ENCODE data around the gene B4GALT5.
"Not testable (repeated sequence)": the region's sequence is repeated elsewhere in the genome, so short reads cannot be mapped to it uniquely, and the experiment has no call there.

B4GALT5 gene

DNA sequence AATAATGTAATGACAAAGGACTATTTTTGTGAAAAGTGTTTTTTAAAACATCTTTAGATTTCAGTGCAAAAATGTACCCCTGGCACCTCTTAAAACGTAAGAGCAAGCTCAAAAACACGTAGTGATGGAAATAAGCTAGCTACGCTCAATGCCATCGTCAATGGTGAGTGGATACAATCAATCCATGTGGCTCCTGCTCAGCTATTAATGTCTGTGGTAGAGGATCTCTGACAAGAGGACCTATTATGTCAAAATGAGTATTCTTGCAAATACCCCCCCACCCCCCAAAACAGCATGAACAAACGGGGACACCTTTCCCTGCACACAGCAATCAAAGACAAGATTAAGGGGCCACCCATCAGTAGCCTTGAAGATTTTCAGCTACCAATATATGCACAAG, 80.7 kb downstream of the B4GALT5 start:
- Mint-ChIP-seq H3K27me3 (no peaks in the 10 kb centered on the region), H3K4me3 (no peak overlapping the region), H3K27ac (ENCODE audit: low read depth) (no peak overlapping the region), H3K36me3 (ENCODE audit: insufficient read depth) (peaks cover 21% of the 10 kb centered on the region), H3K9me3 (no peaks in the 10 kb centered on the region), H3K4me1 (peaks cover 17% of the 10 kb centered on the region)
- DNase-seq (ENCODE audit: low spot score in 2 of 2) (no peak), ATAC-seq (replicated peaks; ENCODE audit: extremely low read depth, poor library complexity, severe bottlenecking) (no peak)

DNA sequence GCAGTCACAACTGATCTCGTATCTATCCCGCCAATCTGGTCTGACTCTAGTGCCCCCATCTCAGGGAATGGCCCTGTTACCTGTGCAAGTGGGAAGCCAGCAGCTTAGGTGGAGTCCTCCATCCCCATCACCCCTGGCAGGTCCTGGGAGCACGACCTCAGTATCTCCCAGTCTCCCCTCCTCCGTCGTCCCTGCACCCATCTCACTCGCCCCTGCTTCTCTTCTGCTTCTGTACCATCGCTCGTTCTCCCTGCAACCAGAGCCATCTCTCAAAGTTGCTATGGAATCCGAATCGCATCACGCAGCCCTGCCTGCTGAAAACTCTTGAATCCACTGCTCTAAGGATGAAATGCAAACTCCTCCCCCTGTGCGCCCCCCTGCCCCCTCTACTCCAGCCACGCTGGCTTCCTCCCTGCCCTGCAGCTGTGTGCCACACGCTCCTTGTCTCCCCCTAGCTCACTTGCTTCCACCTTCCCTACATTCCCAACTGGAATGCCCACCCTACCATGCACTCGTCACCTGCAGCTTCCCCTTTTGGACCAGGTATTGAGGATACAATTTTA, 81.7 kb downstream of the B4GALT5 start:
- no peaks in the 10 kb centered on the region for H3K27me3 Mint-ChIP-seq
- no peak for DNase-seq (ENCODE audit: low spot score in 2 of 2)
- peak overlapping the region; percentile 32 for H3K27ac Mint-ChIP-seq (ENCODE audit: low read depth)
- no peak for ATAC-seq (replicated peaks; ENCODE audit: extremely low read depth, poor library complexity, severe bottlenecking)
- H3K36me3 Mint-ChIP-seq (ENCODE audit: insufficient read depth), result peaks cover 19% of the 10 kb centered on the region
- H3K9me3 Mint-ChIP-seq, result no peaks in the 10 kb centered on the region
- H3K4me3 Mint-ChIP-seq, result no peak overlapping the region
- H3K4me1 Mint-ChIP-seq, result peaks cover 17% of the 10 kb centered on the region

DNA sequence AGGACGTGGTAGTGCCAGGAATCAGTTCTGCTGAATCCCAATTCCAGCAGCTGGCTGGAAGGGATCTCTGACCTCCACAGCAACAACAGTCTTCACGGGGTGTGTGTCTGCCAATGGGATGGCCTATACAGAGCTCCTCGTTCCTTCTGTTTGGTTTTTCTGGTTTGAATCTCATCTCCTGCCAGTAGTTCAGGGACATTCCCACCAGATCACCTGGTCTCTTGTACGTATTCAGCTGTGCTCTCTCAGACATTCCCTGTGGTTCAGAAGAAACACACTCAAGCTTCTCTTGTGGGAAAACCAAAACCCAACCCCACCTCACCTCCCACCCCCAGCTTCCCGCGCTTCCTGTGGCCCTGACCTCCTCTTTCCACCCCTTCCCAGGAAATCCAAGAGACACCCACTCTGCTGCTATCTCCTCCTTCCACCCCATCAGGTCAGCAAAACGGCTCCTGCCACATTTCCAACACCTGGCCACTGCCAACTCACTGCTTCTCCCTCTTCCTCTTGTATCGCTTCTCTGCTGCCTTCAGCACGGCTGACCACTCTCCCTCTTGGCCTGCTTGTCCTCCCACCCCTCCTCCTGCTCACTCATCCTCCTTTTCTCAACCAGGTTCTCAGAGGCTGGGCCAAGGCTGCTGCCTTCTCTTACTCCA, 82.5 kb downstream of the B4GALT5 start:
- Mint-ChIP-seq H3K36me3 (ENCODE audit: insufficient read depth) (peaks cover 14% of the 10 kb centered on the region), H3K27me3 (no peaks in the 10 kb centered on the region), H3K4me3 (no peak overlapping the region), H3K4me1 (peaks cover 17% of the 10 kb centered on the region), H3K27ac (ENCODE audit: low read depth) (peak overlapping the region; percentile 32), H3K9me3 (no peaks in the 10 kb centered on the region)
- no peak for DNase-seq (ENCODE audit: low spot score in 2 of 2)
- ATAC-seq (replicated peaks; ENCODE audit: extremely low read depth, poor library complexity, severe bottlenecking), result no peak

DNA sequence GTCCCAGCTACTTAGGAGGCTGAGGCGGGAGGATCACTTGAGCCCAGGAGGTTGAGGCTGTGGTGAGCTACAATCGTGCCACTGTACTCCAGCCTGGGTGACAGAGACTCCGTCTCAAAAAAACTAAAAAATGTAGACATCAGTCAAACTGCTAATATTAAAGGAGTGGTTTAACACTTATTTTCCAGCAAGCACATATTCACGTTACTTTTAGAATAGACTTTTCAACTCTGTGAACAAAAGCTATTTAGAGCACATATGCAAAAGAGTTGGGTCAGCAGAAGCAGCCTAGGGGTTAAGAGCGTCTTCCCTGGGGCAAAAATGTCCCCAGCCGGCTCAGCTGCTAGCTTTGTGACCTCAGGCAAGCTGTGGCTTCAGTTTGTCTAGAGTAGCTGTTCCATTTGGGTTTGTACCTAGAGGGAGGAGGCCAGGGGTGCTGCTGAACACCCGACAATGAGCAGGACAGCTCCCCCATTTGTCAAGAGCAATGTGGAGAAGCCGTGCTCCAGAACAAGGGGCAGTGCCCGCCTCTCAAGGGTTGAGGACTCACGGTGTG, 83.2 kb downstream of the B4GALT5 start:
- H3K4me1 Mint-ChIP-seq, result peaks cover 12% of the 10 kb centered on the region
- ATAC-seq (replicated peaks; ENCODE audit: extremely low read depth, poor library complexity, severe bottlenecking), result no peak
- no peaks in the 10 kb centered on the region for H3K27me3 Mint-ChIP-seq
- no peak overlapping the region for H3K4me3 Mint-ChIP-seq
- peaks cover 8% of the 10 kb centered on the region for H3K36me3 Mint-ChIP-seq (ENCODE audit: insufficient read depth)
- no peak overlapping the region for H3K27ac Mint-ChIP-seq (ENCODE audit: low read depth)
- DNase-seq (ENCODE audit: low spot score in 2 of 2), result no peak
- no peaks in the 10 kb centered on the region for H3K9me3 Mint-ChIP-seq

DNA sequence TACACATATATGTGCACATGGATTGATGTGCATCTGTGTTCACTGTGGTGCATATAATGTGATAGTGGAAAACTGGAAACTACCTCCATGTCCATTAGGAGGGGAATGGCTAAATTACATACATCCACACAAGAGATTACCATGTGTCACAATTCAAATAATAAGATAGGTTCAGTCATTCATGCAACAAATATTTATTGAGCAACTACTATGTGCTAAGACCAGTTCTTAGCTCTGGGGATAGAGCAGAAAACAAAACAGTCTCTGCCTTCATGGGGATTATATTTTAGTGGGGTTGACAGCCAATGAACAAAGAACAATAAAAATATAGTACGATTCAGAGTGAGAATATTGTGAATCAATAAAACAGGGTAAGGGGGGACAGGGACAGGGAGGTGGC, 84.1 kb downstream of the B4GALT5 start:
- no peaks in the 10 kb centered on the region for H3K9me3 Mint-ChIP-seq
- no peaks in the 10 kb centered on the region for H3K27me3 Mint-ChIP-seq
- no peak overlapping the region for H3K4me3 Mint-ChIP-seq
- ATAC-seq (replicated peaks; ENCODE audit: extremely low read depth, poor library complexity, severe bottlenecking), result no peak
- no peak for DNase-seq (ENCODE audit: low spot score in 2 of 2)
- peaks cover 12% of the 10 kb centered on the region for H3K4me1 Mint-ChIP-seq
- no peak overlapping the region for H3K27ac Mint-ChIP-seq (ENCODE audit: low read depth)
- peaks cover 5% of the 10 kb centered on the region for H3K36me3 Mint-ChIP-seq (ENCODE audit: insufficient read depth)

DNA sequence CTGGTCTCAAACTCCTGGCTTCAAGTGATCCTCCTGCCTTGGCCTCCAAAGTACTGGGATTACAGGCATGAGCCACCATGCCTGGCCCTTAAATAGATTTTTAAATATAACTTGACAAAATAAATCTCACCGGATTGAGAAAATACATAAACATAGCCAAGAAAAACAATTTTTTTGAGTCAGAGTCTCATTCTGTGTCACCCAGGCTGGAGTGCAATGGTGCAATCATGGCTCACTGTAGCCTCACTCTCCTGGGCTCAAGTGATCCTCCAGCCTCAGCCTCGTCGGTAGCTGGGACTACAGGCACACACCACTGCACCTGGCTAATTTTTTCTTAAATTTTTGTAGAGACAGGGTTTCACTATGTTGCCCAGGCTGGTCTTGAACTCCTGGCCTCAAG, 85.4 kb downstream of the B4GALT5 start:
- H3K27ac Mint-ChIP-seq (ENCODE audit: low read depth); H3K9me3 Mint-ChIP-seq; H3K36me3 Mint-ChIP-seq (ENCODE audit: insufficient read depth); ATAC-seq (replicated peaks; ENCODE audit: extremely low read depth, poor library complexity, severe bottlenecking); H3K27me3 Mint-ChIP-seq; DNase-seq (ENCODE audit: low spot score in 2 of 2); H3K4me3 Mint-ChIP-seq: not testable (repeated sequence)
- H3K4me1 Mint-ChIP-seq, result peaks cover 12% of the 10 kb centered on the region

DNA sequence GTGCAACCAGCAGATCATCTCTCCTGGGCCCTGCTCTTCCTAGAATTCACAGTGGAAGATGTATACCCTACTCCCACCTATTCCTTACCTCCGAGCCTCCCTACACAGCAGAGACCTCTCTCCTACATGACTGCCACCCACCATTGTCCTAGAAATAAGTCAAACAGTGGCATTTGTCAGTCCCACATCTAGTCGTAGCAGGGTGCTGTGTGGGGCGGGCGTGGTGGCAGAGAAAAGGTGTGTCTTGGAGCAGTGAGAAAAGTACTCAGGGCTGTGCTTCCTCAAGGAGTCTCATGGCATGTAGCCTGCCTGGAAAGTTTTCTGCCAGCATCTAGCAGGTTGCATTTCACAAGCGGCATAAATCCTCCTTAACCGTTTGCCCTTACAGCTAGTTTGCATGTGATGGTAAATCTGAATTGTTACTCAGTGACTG, 86.3 kb downstream of the B4GALT5 start:
- Mint-ChIP-seq H3K4me3 (no peak overlapping the region), H3K9me3 (no peaks in the 10 kb centered on the region), H3K27me3 (no peaks in the 10 kb centered on the region), H3K4me1 (peaks cover 11% of the 10 kb centered on the region), H3K27ac (ENCODE audit: low read depth) (no peak overlapping the region), H3K36me3 (ENCODE audit: insufficient read depth) (no peaks in the 10 kb centered on the region)
- ATAC-seq (replicated peaks; ENCODE audit: extremely low read depth, poor library complexity, severe bottlenecking), result no peak
- no peak for DNase-seq (ENCODE audit: low spot score in 2 of 2)

DNA sequence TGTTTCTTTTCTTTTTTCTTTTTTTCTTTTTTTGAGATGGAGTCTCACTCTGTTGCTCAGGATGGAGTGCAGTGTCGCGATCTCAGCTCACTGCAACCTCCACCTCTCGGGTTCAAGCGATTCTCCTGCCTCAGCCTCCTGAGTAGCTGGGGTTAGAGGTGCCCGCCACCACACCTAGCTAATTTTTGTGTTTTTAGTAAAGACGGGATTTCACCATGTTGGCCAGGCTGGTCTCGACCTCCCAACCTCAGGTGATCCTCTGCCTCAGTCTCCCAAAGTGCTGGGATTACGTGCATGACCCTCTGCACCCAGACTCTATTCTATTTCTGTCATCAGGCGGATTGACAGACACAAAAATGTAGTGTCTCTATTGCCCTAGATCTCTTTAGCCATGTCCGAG, 88.7 kb downstream of the B4GALT5 start:
- H3K4me1 Mint-ChIP-seq; H3K27me3 Mint-ChIP-seq; DNase-seq (ENCODE audit: low spot score in 2 of 2); H3K4me3 Mint-ChIP-seq; H3K9me3 Mint-ChIP-seq; H3K36me3 Mint-ChIP-seq (ENCODE audit: insufficient read depth); H3K27ac Mint-ChIP-seq (ENCODE audit: low read depth); ATAC-seq (replicated peaks; ENCODE audit: extremely low read depth, poor library complexity, severe bottlenecking): not testable (repeated sequence)

DNA sequence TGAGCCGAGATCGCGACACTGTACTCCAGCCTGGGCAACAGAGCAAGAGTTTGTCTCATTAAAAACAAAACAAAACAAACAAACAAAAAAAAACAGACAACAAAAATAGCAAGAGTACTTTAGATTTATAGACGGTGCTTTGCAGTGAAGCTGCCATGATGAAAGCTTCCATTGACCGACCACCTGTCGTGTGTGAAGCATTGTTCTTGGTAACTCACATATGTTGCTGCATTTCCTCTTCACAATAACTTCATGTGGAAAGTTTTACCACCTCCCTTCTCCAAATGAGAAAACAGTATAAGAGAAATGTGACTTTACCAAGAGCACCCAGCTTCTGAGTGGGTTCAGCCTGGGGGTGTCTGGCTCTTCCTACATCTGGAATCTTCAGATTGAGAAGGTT, 89.4 kb downstream of the B4GALT5 start:
- Mint-ChIP-seq H3K36me3 (ENCODE audit: insufficient read depth) (peaks cover 1% of the 10 kb centered on the region), H3K27ac (ENCODE audit: low read depth) (no peak overlapping the region), H3K9me3 (no peaks in the 10 kb centered on the region), H3K27me3 (no peaks in the 10 kb centered on the region), H3K4me1 (no peaks in the 10 kb centered on the region), H3K4me3 (no peak overlapping the region)
- DNase-seq (ENCODE audit: low spot score in 2 of 2) (no peak), ATAC-seq (replicated peaks; ENCODE audit: extremely low read depth, poor library complexity, severe bottlenecking) (no peak)

DNA sequence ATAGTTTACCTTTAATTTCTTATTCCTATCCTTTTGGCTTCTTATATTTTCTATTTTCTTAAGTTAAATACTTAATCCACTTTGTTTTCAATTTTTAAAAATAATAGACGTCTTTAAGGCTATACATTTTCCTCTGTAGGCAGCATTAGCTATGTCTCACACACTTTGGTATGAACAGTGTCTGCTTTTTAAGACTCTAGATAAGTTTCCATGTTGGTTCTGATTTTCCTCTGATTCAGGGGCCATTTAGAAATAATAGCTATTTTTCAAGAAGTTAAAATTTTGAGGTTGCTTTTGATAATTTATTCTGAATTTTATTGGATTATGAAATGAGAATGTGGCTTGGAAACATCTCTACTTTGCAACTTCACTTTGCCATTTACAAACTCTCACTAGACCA, 91.4 kb downstream of the B4GALT5 start:
- Mint-ChIP-seq H3K27ac (ENCODE audit: low read depth) (no peak overlapping the region), H3K36me3 (ENCODE audit: insufficient read depth) (peaks cover 1% of the 10 kb centered on the region), H3K9me3 (no peaks in the 10 kb centered on the region), H3K4me3 (no peak overlapping the region), H3K4me1 (no peaks in the 10 kb centered on the region), H3K27me3 (no peaks in the 10 kb centered on the region)
- no peak for DNase-seq (ENCODE audit: low spot score in 2 of 2)
- no peak for ATAC-seq (replicated peaks; ENCODE audit: extremely low read depth, poor library complexity, severe bottlenecking)

DNA sequence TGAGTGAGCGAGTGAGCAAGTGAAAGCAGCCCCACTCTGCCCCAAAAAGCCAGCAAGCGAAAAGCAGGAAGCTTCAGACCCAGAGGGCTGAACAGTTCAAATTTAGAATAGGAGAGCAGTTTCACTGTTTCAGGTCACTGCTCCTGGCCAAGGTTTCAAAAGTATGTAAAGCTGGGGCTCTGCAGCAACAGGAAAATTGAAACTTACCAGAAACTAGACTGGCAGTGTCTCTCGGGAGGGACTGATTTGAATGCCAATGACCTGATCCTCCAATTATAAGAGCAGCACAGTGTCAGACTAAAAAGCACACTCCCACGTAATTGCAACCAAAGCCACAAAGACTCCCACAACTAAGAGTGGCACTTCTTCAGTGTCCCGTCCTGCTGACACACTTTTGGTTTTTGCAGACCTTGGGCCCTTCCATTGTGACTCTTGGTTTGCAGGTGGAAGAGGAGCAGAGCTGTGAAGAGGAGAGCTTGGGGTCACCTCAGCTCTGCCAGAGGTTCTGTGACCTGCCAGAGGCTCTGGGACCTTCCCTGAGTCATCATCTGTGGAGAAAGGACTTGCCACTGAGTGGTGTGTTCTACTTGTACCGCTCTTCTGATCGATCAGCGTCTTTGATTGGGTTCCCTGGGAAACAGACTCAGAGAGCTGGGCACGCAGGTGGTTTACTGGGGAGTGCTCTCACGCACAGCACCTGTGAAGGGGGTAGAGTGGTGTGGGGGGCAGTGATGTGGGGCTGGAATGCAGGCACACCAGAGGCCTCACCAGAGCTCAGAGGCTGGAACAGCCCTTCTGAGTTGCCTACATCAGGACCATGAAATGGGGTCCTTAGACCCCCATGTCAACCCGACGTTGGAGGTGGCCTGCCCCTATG, 93.1 kb downstream of the B4GALT5 start:
- Mint-ChIP-seq H3K36me3 (ENCODE audit: insufficient read depth) (peaks cover 1% of the 10 kb centered on the region), H3K27ac (ENCODE audit: low read depth) (no peak overlapping the region), H3K27me3 (no peaks in the 10 kb centered on the region), H3K4me1 (no peaks in the 10 kb centered on the region), H3K4me3 (no peak overlapping the region), H3K9me3 (no peaks in the 10 kb centered on the region)
- DNase-seq (ENCODE audit: low spot score in 2 of 2) (no peak), ATAC-seq (replicated peaks; ENCODE audit: extremely low read depth, poor library complexity, severe bottlenecking) (peak; percentile 67)

DNA sequence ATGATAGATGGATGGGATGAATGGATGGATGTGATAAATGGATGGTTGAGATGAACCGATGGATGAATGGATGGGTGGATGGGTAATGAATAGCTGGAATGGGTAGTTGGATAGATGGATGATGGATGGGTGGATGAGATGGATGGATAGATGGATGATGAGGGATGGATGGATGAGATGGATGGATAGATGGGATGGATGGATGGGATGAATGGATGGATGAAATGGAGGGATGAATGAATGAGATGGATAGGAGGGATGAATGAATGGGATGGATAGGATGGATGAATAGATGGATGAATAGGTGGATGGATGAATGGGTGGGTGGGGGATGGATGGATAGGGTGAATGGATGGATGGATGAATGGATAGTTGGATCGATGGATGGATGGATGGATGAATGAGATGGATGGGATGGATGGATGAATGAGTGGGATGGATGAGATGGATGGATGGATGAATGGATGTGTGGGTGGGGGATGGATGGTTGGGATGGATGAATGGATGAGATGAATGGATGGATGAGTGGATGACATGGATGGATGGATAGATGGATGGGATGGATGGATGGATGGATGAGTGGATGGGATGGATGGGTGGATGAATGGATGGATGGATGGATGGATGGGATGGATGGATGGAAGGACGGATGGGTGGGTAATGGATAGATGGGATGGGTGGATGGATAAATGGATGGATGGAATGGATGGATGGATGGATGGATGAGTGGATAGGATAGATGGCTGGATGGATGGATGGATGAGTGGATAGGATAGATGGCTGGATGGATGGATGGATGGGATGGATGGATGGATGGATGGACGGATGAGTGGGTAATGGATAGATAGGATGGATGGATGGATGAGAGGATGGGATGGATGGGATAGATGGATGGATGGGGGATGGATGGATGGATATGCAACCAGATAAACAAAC, 94.3 kb downstream of the B4GALT5 start:
- ATAC-seq (replicated peaks; ENCODE audit: extremely low read depth, poor library complexity, severe bottlenecking) (no peak), DNase-seq (ENCODE audit: low spot score in 2 of 2) (no peak)
- Mint-ChIP-seq H3K27ac (ENCODE audit: low read depth) (no peak overlapping the region), H3K4me3 (no peak overlapping the region), H3K36me3 (ENCODE audit: insufficient read depth) (peaks cover 1% of the 10 kb centered on the region), H3K4me1 (no peaks in the 10 kb centered on the region), H3K9me3 (no peaks in the 10 kb centered on the region), H3K27me3 (no peaks in the 10 kb centered on the region)
